PC-9 (cell line): ENCODE results near the gene SLC7A9. TPM values are rescaled to one million over a fixed set of nuclear protein-coding genes. Genes with fewer than 3 reads are reported as not detected.

Experiments
- BruUV-seq: library from RNA; stranded (reverse); fragments of 400-500 nt; replicated peaks from 2 replicates; lab custom pipeline; 2021; lab: Mats Ljungman, UMichigan
- CTCF ChIA-PET: fragments of 300-600 bp; sonication (Branson Sonifier 250); formaldehyde crosslinking; loops from one replicate; lab custom pipeline; 2022; ENCODE audit warnings: antibody characterized with exemption; lab: Charles Lee
- POLR2A ChIA-PET: fragments of 300-600 bp; sonication (Branson Sonifier 250); formaldehyde crosslinking; loops from one replicate; lab custom pipeline; 2022; ENCODE audit warnings: antibody characterized with exemption; ENCODE audit not compliant: unreplicated experiment; lab: Charles Lee
- DNase-seq, 2 experiments: peaks; one replicate each; pipeline versions ENCODE4 v3.0.0 to v3.0.0-alpha.2; 2015 to 2022; ENCODE audit warnings: mixed read lengths in 1 of 2
- H2AFZ ChIP-seq: fragments of 200-600 bp; sonication (generic); 2 replicates; pipeline ENCODE4 v1.8.1; 2017; ENCODE audit warnings: antibody characterized with exemption
- H3F3A ChIP-seq: fragments of 200-600 bp; sonication (generic); 2 replicates; pipeline ENCODE4 v1.8.1; 2017; ENCODE audit warnings: antibody characterized with exemption, mild to moderate bottlenecking, low read depth; ENCODE audit not compliant: insufficient read depth
- H3K27ac ChIP-seq: fragments of 200-600 bp; sonication (generic); 2 replicates; pipeline ENCODE4 v1.6.1; 2016; ENCODE audit warnings: mixed run types
- H3K27me3 ChIP-seq: fragments of 200-600 bp; sonication (generic); 2 replicates; pipeline ENCODE4 v1.6.1; 2016; ENCODE audit warnings: low read depth, mixed run types; ENCODE audit not compliant: insufficient read depth
- H3K36me3 ChIP-seq: fragments of 200-600 bp; sonication (generic); 2 replicates; pipeline ENCODE4 v1.6.1; 2016; ENCODE audit warnings: low read depth, mixed run types
- H3K4me1 ChIP-seq: fragments of 200-600 bp; sonication (generic); replicated peaks from 2 replicates; pipeline ENCODE4 v1.6.1; 2016; ENCODE audit warnings: mixed run types; ENCODE audit not compliant: insufficient read depth
- H3K4me2 ChIP-seq: fragments of 200-600 bp; sonication (generic); 2 replicates; pipeline ENCODE4 v1.6.1; 2017; ENCODE audit warnings: mixed run types
- H3K4me3 ChIP-seq: fragments of 200-600 bp; sonication (generic); 2 replicates; pipeline ENCODE4 v1.6.1; 2016; ENCODE audit warnings: mixed run types
- H3K79me2 ChIP-seq: fragments of 200-600 bp; sonication (generic); 2 replicates; pipeline ENCODE4 v1.6.1; 2017; ENCODE audit warnings: low read depth, mixed run types
- H3K9me2 ChIP-seq: fragments of 200-600 bp; sonication (generic); 2 replicates; pipeline ENCODE4 v1.8.1; 2017; ENCODE audit warnings: mild to moderate bottlenecking; ENCODE audit not compliant: insufficient read depth
- H3K9me3 ChIP-seq: fragments of 200-600 bp; sonication (generic); 2 replicates; pipeline ENCODE4 v1.8.1; 2016; ENCODE audit warnings: low read depth; ENCODE audit not compliant: insufficient read depth
- H4K20me1 ChIP-seq: fragments of 200-600 bp; sonication (generic); 2 replicates; pipeline ENCODE4 v1.8.1; 2017; ENCODE audit not compliant: insufficient read depth
- CTCF ChIP-seq: fragments of 200-600 bp; sonication (generic); conservative IDR thresholded peaks from 2 replicates; pipeline ENCODE4 v1.6.1; 2017; ENCODE audit warnings: mixed run types, antibody characterized with exemption, mild to moderate bottlenecking, moderate library complexity
- EZH2 ChIP-seq: fragments of 200-600 bp; sonication (generic); IDR thresholded peaks from 2 replicates; pipeline ENCODE4 v1.8.0; 2017; ENCODE audit warnings: antibody characterized with exemption, low read depth
- intact Hi-C: fragments of 100-400 bp; cut with micrococcal nuclease; formaldehyde crosslinking; loops from one replicate; pipeline ENCODE4 v1.10.0; 2022; ENCODE audit not compliant: unreplicated experiment
- total RNA-seq: library from RNA; stranded (reverse); gene quantifications from 2 replicates; pipeline ENCODE4 v1.2.3, GENCODE V29; 2021

SLC7A9 gene
- total RNA-seq, 1 experiment from 2014 or later, result 0.33 TPM

GRCh38 chr19:32829345-32829896 is 40.1 kb downstream of the SLC7A9 start:
- 0 out of 2 replicates have a peak, but pooled peaks cover 3% of the 10 kb centered on the region for H3K4me1 ChIP-seq
- DNase-seq, result no peak
- no peak overlapping the region for H3K4me2 ChIP-seq
- no peak overlapping the region for H3K4me3 ChIP-seq
- CTCF ChIA-PET, result interaction anchor here (0.7 kb wide), 1 partner anchor 289 kb away, joined by 3 read pairs; no protein-coding TSS in a partner anchor
- BruUV-seq, result no TSS peak
- TF ChIP-seq EZH2 (no peak), CTCF (no peak)
- intact Hi-C loops, result no loop called here
- no peaks in the 10 kb centered on the region for H3K9me2 ChIP-seq
- H3K9me3 ChIP-seq, result no peaks in the 10 kb centered on the region
- H4K20me1 ChIP-seq, result no peaks in the 10 kb centered on the region
- H3K27ac ChIP-seq, result no peak overlapping the region
- POLR2A ChIA-PET, result interaction anchor here (0.7 kb wide), 1 partner anchor 164 kb away, joined by 3 read pairs; no protein-coding TSS in a partner anchor
- H3K79me2 ChIP-seq, result no peaks in the 10 kb centered on the region
- no peak overlapping the region for H2AFZ ChIP-seq
- H3F3A ChIP-seq, result no peaks in the 10 kb centered on the region
- H3K27me3 ChIP-seq, result no peaks in the 10 kb centered on the region
- H3K36me3 ChIP-seq, result no peaks in the 10 kb centered on the region

- H3K4me1 ChIP-seq, result 0 out of 2 replicates have a peak, but pooled peaks cover 3% of the 10 kb centered on the region
- H3K4me2 ChIP-seq, result no peak overlapping the region
- POLR2A ChIA-PET, result interaction anchor here (0.7 kb wide), 1 partner anchor 164 kb away, joined by 3 read pairs; no protein-coding TSS in a partner anchor
- no peak for DNase-seq
- H3K36me3 ChIP-seq, result no peaks in the 10 kb centered on the region
- H4K20me1 ChIP-seq, result no peaks in the 10 kb centered on the region
- intact Hi-C loops, result no loop called here
- H3K9me3 ChIP-seq, result no peaks in the 10 kb centered on the region
- CTCF ChIA-PET, result interaction anchor here (0.7 kb wide), 1 partner anchor 288 kb away, joined by 3 read pairs; no protein-coding TSS in a partner anchor
- no peaks in the 10 kb centered on the region for H3F3A ChIP-seq
- H3K79me2 ChIP-seq, result no peaks in the 10 kb centered on the region
- H3K9me2 ChIP-seq, result no peaks in the 10 kb centered on the region
- no peaks in the 10 kb centered on the region for H3K27me3 ChIP-seq
- TF ChIP-seq EZH2 (no peak), CTCF (no peak)
- BruUV-seq, result no TSS peak
- no peak overlapping the region for H3K27ac ChIP-seq
- no peak overlapping the region for H3K4me3 ChIP-seq
- no peak overlapping the region for H2AFZ ChIP-seq
Observed at GRCh38 chr19:32828643-32829344, 40.8 kb downstream of the SLC7A9 start.

GRCh38 chr19:32828139-32828538 is 41.4 kb downstream of the SLC7A9 start:
- TF ChIP-seq CTCF (no peak), EZH2 (no peak)
- BruUV-seq, result no TSS peak

More at GRCh38 chr19:32828139-32828538, 41.4 kb downstream of the SLC7A9 start:
- H3K4me1 ChIP-seq, result 0 out of 2 replicates have a peak, but pooled peaks cover 3% of the 10 kb centered on the region
- no peaks in the 10 kb centered on the region for H3K36me3 ChIP-seq
- no peak overlapping the region for H3K27ac ChIP-seq
- no peak overlapping the region for H3K4me2 ChIP-seq
- intact Hi-C loops, result no loop called here
- no peaks in the 10 kb centered on the region for H3K79me2 ChIP-seq
- no peaks in the 10 kb centered on the region for H3K27me3 ChIP-seq
- H4K20me1 ChIP-seq, result no peaks in the 10 kb centered on the region
- no peaks in the 10 kb centered on the region for H3K9me2 ChIP-seq
- H2AFZ ChIP-seq, result no peak overlapping the region
- peak in 1 of 2 experiments; percentile 1 for DNase-seq
- H3K4me3 ChIP-seq, result no peak overlapping the region
- H3K9me3 ChIP-seq, result no peaks in the 10 kb centered on the region
- ChIA-PET CTCF (no interaction called here), POLR2A (no interaction called here)
- no peaks in the 10 kb centered on the region for H3F3A ChIP-seq
